ENCODE results near the gene KIFC1. TPM values are rescaled to one million over a fixed set of nuclear protein-coding genes. Genes with fewer than 3 reads are reported as not detected.

KIFC1 gene
- total RNA-seq, 4 donors from 2014 or later, result 3.2 to 19.5 (median 9.8) TPM

DNA sequence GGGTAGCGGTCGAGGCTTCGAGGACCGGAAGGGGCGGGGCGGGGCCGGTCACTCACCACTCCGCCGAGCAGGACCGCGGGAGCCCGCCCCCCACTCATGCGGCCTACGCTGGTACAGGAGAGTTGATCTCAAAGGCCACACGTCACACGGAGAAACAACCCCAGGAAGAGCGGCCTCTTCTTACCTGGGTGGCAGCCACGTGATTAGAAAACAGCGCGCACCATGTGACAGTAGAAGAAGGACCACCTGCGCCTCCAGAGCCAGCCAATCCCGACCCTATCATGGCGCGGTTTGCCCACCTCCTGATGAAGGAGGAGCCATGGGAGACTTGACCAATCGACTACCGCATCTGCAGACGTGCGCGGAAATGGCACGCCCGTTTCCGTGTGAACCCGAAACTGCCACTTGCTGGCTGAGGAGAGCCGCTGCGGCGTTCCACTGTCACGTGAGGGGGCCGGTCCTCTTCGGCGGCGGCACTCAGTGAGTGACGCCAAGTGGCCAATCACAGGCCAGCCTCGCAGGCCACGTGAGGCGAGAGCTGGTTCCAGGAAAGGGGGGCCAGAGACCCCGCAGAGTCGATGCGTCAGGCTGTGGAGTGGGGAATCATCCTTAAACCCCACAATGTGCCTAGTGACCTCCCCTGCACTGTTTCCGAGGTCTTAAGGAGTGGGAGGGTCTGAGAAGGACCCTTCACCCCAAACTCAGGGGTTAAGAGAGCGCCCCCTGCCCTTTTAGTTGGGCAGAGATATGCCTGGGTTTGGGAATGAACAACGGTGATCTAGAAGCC is 26.5 kb downstream of the KIFC1 start, which contains the start of gene CUTA:
Gene CUTA, minus strand, starts transcription at position 205 of the 787 bp plus-strand sequence. Its CDS starts 107 bp downstream, at position 98.
- Histone ChIP-seq H3K9me3 (no peaks in the 10 kb centered on the region), H3K36me3 (peaks cover 31% of the 10 kb centered on the region), H3K4me1 (peaks cover 59% of the 10 kb centered on the region), H3K4me3 (peak within 1 kb of the TSS; percentile 66), H3K27me3 (no peaks in the 10 kb centered on the region), H3K27ac (peak within 1 kb of the TSS; percentile 85)
- under 1% methylated on average over 29 of the region's 51 CpGs for WGBS
- TF ChIP-seq EP300 (IDR thresholded peaks at IDR 0.05), result no peak
- TF ChIP-seq POLR2AphosphoS5 (IDR thresholded peaks at IDR 0.05), result peak in 1 of 3 donors; percentile 95
- TF ChIP-seq, protein P1, sequence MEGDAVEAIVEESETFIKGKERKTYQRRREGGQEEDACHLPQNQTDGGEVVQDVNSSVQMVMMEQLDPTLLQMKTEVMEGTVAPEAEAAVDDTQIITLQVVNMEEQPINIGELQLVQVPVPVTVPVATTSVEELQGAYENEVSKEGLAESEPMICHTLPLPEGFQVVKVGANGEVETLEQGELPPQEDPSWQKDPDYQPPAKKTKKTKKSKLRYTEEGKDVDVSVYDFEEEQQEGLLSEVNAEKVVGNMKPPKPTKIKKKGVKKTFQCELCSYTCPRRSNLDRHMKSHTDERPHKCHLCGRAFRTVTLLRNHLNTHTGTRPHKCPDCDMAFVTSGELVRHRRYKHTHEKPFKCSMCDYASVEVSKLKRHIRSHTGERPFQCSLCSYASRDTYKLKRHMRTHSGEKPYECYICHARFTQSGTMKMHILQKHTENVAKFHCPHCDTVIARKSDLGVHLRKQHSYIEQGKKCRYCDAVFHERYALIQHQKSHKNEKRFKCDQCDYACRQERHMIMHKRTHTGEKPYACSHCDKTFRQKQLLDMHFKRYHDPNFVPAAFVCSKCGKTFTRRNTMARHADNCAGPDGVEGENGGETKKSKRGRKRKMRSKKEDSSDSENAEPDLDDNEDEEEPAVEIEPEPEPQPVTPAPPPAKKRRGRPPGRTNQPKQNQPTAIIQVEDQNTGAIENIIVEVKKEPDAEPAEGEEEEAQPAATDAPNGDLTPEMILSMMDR (IDR thresholded peaks at IDR 0.05), result peak in 1 of 2 donors; percentile 5
- TF ChIP-seq POLR2A (IDR thresholded peaks at IDR 0.05), result peak; percentile 34 to 79
- peak; percentile 100 for DNase-seq (ENCODE audit: low spot score in 2 of 2)

DNA sequence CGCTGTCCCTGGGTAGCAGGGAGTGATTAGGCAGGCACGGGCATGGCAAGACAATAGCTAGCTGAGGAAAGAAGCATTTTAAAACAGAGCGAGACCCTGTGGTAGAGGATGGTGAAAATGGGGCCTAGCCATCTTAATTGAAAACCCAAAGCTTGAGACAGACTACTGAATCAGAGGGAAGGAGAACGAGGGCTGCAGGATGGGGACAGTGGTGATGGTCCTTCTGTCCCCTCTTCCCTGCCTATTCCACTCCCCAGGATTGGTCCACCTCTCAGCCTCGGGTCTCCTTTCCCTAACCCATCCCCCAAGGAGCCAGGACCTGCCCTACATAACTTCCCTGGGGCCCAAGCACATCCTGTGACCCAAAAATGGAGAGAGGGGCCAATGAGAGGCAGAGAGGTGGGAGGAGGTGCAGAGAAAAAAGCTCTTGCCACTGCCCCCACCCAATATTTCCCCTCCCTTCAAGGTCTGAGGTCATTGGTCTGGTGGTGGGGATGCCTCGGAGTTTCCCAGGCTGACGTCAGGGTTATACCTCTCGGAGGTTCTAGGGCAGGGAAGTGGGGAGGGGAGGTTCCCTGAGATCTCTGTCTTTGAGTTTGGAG is 27.2 kb downstream of the KIFC1 start:
- no peaks in the 10 kb centered on the region for H3K27me3 ChIP-seq
- no peaks in the 10 kb centered on the region for H3K9me3 ChIP-seq
- peaks cover 24% of the 10 kb centered on the region for H3K36me3 ChIP-seq
- H3K4me3 ChIP-seq, result peak overlapping the region; percentile 66
- peak overlapping the region; percentile 85 for H3K27ac ChIP-seq
- peak in 1 of 2 donors; percentile 64 for DNase-seq (ENCODE audit: low spot score in 2 of 2)
- TF ChIP-seq, protein P1 (IDR thresholded peaks at IDR 0.05), result no peak
- TF ChIP-seq EP300 (IDR thresholded peaks at IDR 0.05), result peak; percentile 19
- 40% methylated on average over 8 of the region's 8 CpGs for WGBS
- H3K4me1 ChIP-seq, result peaks cover 56% of the 10 kb centered on the region

DNA sequence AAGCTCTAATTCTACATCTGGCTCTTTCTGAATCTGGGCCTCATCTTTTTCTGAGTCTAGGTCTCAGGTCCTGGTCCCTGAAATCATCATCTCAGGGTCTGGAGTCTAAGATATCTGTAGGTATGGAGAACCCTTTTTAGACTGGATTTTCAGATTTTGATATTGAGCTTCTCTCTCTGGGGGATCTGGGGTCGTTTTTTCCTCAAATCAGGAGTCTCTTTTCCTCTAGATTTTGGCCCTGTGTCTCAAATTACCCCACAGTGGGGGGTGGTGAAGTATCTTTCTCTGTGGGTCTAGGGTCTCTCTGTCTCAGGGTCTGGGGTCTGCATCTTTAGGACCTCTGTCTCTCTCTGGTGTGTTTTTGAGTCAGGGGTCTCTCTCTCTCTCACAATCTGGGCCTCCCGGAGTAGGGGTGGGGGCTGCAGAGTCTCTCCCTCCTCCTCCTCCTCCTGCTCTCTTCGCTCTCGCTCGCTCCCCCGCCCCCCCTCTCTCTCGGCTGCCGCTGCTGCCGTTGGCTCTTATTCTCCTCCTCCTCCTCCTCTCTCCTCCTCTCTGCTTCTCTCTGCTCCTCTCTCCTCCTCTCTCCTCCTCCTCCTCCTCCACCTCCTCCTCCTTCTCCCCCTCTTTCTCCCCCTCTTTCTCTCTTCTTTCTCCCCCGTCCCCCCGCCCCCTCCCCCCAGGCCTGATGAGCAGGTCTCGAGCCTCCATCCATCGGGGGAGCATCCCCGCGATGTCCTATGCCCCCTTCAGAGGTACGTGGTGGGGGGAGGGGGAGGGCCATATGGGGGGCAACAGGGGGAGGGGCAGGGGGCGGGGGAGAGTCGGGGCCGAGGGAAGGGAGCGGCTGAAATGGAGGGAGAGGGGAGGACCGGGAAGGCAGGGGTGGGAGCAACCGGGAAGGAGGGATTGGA is 28.2 kb downstream of the KIFC1 start, which contains the start of gene SYNGAP1:
Gene SYNGAP1, plus strand, starts transcription at position 486 of the 911 bp plus-strand sequence. Its CDS starts 200 bp downstream, at position 686.
- no peak for TF ChIP-seq EP300 (IDR thresholded peaks at IDR 0.05)
- no peak for TF ChIP-seq POLR2AphosphoS5 (IDR thresholded peaks at IDR 0.05)
- TF ChIP-seq, protein P1 (IDR thresholded peaks at IDR 0.05), result no peak
- no peak for TF ChIP-seq POLR2A (IDR thresholded peaks at IDR 0.05)
- WGBS, result 5% methylated on average over 22 of the region's 22 CpGs
- Histone ChIP-seq H3K27ac (peak within 1 kb of the TSS; percentile 85), H3K4me3 (peak within 1 kb of the TSS; percentile 66), H3K4me1 (peaks cover 57% of the 10 kb centered on the region), H3K9me3 (no peaks in the 10 kb centered on the region), H3K27me3 (no peaks in the 10 kb centered on the region), H3K36me3 (peaks cover 13% of the 10 kb centered on the region)
- peak in 1 of 2 donors; percentile 78 for DNase-seq (ENCODE audit: low spot score in 2 of 2)

DNA sequence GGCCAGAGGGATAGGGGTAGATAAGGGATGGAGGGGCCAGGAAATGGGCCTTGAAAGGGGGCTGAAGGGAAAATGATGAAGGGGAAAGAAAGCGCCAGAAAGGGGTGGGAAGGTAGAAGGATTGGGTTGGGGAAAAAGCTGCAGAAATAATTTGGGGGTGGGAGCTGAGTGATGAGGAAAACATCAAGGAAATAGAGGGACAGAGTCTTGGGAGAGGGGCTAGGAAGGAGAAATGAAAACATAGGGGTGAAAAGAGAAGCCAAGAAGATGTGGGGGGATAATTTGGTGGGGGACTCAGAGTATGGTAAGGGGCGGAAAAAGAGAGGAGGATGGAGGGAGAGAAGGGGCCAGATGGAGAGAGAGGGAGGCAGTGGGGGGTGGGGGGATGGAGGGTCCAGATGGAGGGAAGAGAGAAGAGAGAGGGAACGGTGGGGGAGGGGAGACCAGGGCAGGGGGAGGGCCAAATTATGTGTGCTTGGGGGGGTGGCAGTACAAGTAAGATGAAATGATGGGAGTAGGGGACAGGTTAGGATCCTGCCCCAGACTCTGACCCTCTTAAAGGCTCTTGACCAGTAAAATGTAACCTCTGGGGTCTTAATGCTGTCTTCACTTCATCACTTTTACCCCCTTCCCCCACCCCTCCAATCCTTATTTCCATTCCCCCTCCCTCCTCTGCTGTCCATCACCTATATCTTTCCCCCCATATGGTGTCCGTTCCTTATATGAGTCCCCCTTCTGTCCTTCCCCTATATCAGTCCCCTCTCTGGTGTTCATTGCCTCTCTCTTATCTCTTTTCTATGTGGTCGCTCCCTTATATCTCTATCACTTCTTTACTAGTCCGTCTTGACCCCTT is 29.1 kb downstream of the KIFC1 start:
- WGBS, result 67% methylated on average over 6 of the region's 6 CpGs
- H3K27me3 ChIP-seq, result no peaks in the 10 kb centered on the region
- no peak for TF ChIP-seq POLR2AphosphoS5 (IDR thresholded peaks at IDR 0.05)
- TF ChIP-seq POLR2A (IDR thresholded peaks at IDR 0.05), result no peak
- DNase-seq (ENCODE audit: low spot score in 2 of 2), result peak in 1 of 2 donors; percentile 56
- H3K4me3 ChIP-seq, result peak overlapping the region; percentile 33
- no peaks in the 10 kb centered on the region for H3K9me3 ChIP-seq
- H3K27ac ChIP-seq, result no peak overlapping the region
- peaks cover 57% of the 10 kb centered on the region for H3K4me1 ChIP-seq
- peaks cover 4% of the 10 kb centered on the region for H3K36me3 ChIP-seq

DNA sequence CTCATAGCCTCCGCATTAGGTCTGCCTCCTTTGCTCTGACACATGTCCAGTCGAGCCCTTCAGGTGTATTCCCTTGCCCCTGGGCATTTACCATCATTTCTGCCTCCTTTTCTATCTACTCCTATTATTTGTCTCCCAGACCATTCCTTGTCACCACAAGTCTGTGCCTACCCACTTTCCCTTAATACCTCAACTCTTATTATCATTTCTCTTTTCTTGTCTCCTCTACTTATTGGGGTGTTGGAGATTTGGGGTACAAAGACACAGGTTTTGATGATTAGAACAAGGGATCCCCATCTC is 29.7 kb downstream of the KIFC1 start:
- no peak for TF ChIP-seq POLR2A (IDR thresholded peaks at IDR 0.05)
- TF ChIP-seq POLR2AphosphoS5 (IDR thresholded peaks at IDR 0.05), result no peak
- no peak for TF ChIP-seq EP300 (IDR thresholded peaks at IDR 0.05)
- TF ChIP-seq, protein P1 (IDR thresholded peaks at IDR 0.05), result no peak
- DNase-seq (ENCODE audit: low spot score in 2 of 2), result no peak
- no peaks in the 10 kb centered on the region for H3K27me3 ChIP-seq
- no peak overlapping the region for H3K4me3 ChIP-seq
- no peaks in the 10 kb centered on the region for H3K36me3 ChIP-seq
- WGBS, result 69% methylated on average over 2 of the region's 2 CpGs
- H3K9me3 ChIP-seq, result no peaks in the 10 kb centered on the region
- H3K4me1 ChIP-seq, result peaks cover 57% of the 10 kb centered on the region
- H3K27ac ChIP-seq, result no peak overlapping the region

Measured in suprapubic skin (tissue), 4 donors.